Subcutaneous abdominal adipose tissue (tissue), 5 donors: Measurements from ENCODE around the gene MCRIP2.

ENCODE experiments used
- H3K27ac ChIP-seq: one replicate; pipeline ENCODE4 v1.7.0; 2013; ENCODE audit warnings: low read depth, mild to moderate bottlenecking, inconsistent platforms, low read length, moderate library complexity
- H3K27me3 ChIP-seq, 5 donors: one replicate each; pipeline ENCODE4 v1.7.0; 2013; ENCODE audit warnings: low read length in 5 of 5, inconsistent platforms in 1 of 5; ENCODE audit not compliant: control insufficient read depth in 5 of 5, insufficient read depth in 4 of 5
- H3K36me3 ChIP-seq, 5 donors: one replicate each; pipeline ENCODE4 v1.7.0; 2013; ENCODE audit warnings: low read length in 5 of 5; ENCODE audit not compliant: control insufficient read depth in 5 of 5, insufficient read depth in 5 of 5
- H3K4me1 ChIP-seq, 5 donors: one replicate each; pipeline ENCODE4 v1.7.0; 2013; ENCODE audit warnings: low read length in 5 of 5, mild to moderate bottlenecking in 3 of 5, moderate library complexity in 1 of 5; ENCODE audit not compliant: control insufficient read depth in 5 of 5, insufficient read depth in 5 of 5
- H3K4me3 ChIP-seq, 5 donors: one replicate each; pipeline ENCODE4 v1.7.0; 2013; ENCODE audit warnings: low read length in 5 of 5, low read depth in 1 of 5
- H3K9ac ChIP-seq, 5 donors: one replicate each; pipeline ENCODE4 v1.7.0; 2013; ENCODE audit warnings: low read length in 5 of 5, mild to moderate bottlenecking in 4 of 5, moderate library complexity in 3 of 5
- H3K9me3 ChIP-seq, 5 donors: one replicate each; pipeline ENCODE4 v1.7.0; 2013; ENCODE audit warnings: low read length in 5 of 5; ENCODE audit not compliant: control insufficient read depth in 5 of 5
- donor health status: healthy.
- donor health status: healthy.
- donor health status: healthy.
- donor health status: healthy.
- donor health status: healthy.

Gene MCRIP2

DNA sequence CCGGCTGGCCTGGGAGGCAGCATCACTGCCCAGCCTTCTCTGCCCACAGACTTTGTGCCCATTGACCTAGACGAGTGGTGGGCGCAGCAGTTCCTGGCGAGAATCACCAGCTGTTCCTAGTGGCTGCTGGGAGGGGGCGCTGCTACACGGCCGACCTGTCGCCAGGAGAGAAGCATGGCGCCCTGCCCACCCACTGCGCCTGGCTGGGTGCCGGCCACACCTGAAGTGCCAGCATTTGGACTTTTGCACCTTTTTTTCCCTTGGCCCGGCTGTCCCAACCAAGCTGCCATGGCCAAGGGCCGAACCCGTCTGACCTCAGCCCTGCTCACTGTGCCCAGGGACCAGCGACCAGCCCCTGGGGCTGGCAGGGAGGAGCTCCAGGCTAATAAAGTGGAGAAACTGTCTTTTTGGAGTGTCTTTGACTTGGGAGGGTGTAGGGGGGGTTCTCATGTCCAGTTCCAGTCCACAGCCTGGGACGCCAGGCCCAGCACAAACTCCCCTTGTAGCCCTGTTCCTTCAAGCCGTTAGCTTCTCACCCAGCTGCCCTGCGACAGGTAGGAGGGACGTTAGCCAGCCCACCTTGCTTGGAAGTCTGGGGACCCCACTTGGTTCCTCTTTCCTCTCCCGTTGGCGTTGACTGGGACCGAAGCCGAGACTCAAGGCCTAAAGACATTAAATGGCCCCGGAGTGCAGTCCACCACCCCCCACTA lies 6.6 kb downstream of the MCRIP2 start:
- peak overlapping the region; percentile 67 to 74 (median 69) for H3K4me3 ChIP-seq
- H3K9me3 ChIP-seq = no peaks in the 10 kb centered on the region
- peaks cover 0 to 54% (median 50%) of the 10 kb centered on the region in 5 donors for H3K4me1 ChIP-seq
- H3K27ac ChIP-seq = peak overlapping the region; percentile 64
- peak overlapping the region; percentile 62 to 81 (median 77) for H3K9ac ChIP-seq
- H3K27me3 ChIP-seq = no peaks in the 10 kb centered on the region
- peaks cover 0 to 5% (median 3%) of the 10 kb centered on the region in 5 donors for H3K36me3 ChIP-seq

GRCh38 chr16:648781-649589 lies 7.4 kb downstream of the MCRIP2 start, which contains the start of gene WDR90:
WDR90 (plus strand) TSS chr16:649365; CDS start chr16:649417, 52 bp downstream.
- H3K4me3 ChIP-seq = peak within 1 kb of the TSS; percentile 67 to 74 (median 69)
- peak within 1 kb of the TSS; percentile 62 to 81 (median 77) for H3K9ac ChIP-seq
- H3K27me3 ChIP-seq = no peaks in the 10 kb centered on the region
- peaks cover 0 to 52% (median 44%) of the 10 kb centered on the region in 5 donors for H3K4me1 ChIP-seq
- peak within 1 kb of the TSS; percentile 64 for H3K27ac ChIP-seq
- H3K9me3 ChIP-seq = no peaks in the 10 kb centered on the region
- H3K36me3 ChIP-seq = peaks cover 0 to 9% (median 8%) of the 10 kb centered on the region in 5 donors

GRCh38 chr16:649631-650030 lies 8.0 kb downstream of the MCRIP2 start:
- Histone ChIP-seq H3K27me3 (no peaks in the 10 kb centered on the region), H3K27ac (no peak overlapping the region), H3K36me3 (peaks cover 0 to 10% (median 9%) of the 10 kb centered on the region in 5 donors), H3K4me3 (peak overlapping the region in 4 of 5 donors; percentile 67 to 74 (median 70)), H3K4me1 (peaks cover 0 to 52% (median 44%) of the 10 kb centered on the region in 5 donors), H3K9me3 (no peaks in the 10 kb centered on the region), H3K9ac (peak overlapping the region in 4 of 5 donors; percentile 53 to 78 (median 69))

- Histone ChIP-seq H3K27me3 (no peaks in the 10 kb centered on the region), H3K9ac (no peak overlapping the region), H3K4me1 (peaks cover 0 to 38% (median 30%) of the 10 kb centered on the region in 5 donors), H3K9me3 (no peaks in the 10 kb centered on the region), H3K27ac (no peak overlapping the region), H3K36me3 (peaks cover 0 to 23% (median 17%) of the 10 kb centered on the region in 5 donors), H3K4me3 (no peak overlapping the region)
Measured at GRCh38 chr16:651844-652243, 10.2 kb downstream of the MCRIP2 start.

DNA sequence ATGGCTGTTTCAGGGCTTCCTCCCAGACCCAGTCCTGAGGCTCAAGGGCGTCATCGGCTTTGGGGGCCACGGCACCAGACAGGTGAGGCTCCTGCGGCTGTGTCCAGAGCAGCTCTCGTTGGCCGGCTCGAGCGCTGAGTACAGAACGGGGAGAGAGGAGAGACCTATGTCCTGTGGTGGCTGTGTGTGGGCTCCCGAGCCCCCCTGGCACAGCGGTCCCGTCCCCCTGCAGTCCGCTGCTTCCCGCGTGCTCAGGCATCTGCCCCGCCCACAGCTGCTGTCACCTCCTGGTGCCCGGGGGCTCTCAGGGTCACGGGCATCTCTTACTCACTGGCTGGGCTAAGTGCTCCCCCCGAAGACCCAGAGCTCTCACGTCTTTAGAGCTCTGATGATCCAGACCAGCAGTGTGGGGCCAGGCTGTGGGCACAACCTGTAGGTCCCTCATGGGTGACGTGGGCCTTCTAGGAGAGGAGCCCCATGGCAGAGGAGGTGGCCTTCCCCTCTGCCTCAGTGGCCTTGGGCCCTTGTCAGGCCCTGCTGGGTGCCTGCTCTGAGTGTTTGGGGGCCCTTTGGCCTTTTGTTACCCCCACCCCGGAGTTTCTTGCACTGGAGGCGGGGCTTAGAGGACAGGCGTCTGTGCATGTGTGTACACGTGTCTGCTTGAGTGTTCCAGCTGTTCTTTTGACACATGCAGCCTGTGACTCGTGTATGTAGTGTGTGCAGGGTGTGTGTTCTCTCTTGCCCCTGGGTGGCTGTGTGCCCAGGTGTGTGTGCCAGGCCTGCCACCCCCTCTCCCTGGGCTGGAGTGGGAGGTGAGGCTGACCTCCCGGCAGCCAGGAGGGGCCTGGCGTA lies 11.1 kb downstream of the MCRIP2 start:
- H3K9ac ChIP-seq = no peak overlapping the region
- H3K36me3 ChIP-seq = peaks cover 0 to 25% (median 17%) of the 10 kb centered on the region in 5 donors
- H3K9me3 ChIP-seq = no peaks in the 10 kb centered on the region
- no peak overlapping the region for H3K4me3 ChIP-seq
- H3K27ac ChIP-seq = no peak overlapping the region
- no peaks in the 10 kb centered on the region for H3K27me3 ChIP-seq
- peaks cover 0 to 30% (median 21%) of the 10 kb centered on the region in 5 donors for H3K4me1 ChIP-seq

DNA sequence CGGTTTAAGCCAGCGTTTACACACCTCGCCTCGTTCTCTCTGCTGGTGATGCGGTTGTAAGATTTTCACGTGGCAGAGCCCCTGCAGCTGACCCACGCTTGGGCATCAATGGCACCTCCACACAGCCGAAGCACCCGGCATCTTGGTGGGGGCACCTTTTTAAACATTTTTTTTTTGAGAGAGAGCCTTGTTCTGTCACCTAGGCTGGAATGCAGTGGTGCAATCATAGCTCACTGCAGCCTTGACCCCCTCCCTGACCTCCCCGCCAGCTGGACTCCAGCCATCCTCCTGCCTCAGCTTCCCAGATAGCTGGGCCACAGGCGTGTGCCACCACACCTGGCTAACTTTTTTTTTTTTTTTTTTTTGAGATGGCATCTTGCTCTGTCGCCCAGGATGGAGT lies 12.4 kb downstream of the MCRIP2 start:
- H3K27ac ChIP-seq = no peak overlapping the region
- no peak overlapping the region for H3K4me3 ChIP-seq
- H3K36me3 ChIP-seq = peaks cover 0 to 37% (median 22%) of the 10 kb centered on the region in 5 donors
- peaks cover 0 to 16% (median 8%) of the 10 kb centered on the region in 5 donors for H3K4me1 ChIP-seq
- no peaks in the 10 kb centered on the region for H3K9me3 ChIP-seq
- no peaks in the 10 kb centered on the region for H3K27me3 ChIP-seq
- H3K9ac ChIP-seq = no peak overlapping the region

GRCh38 chr16:657487-657886 lies 15.9 kb downstream of the MCRIP2 start:
- Histone ChIP-seq H3K4me1 (peaks cover 0 to 14% (median 12%) of the 10 kb centered on the region in 5 donors), H3K27me3 (no peaks in the 10 kb centered on the region), H3K9me3 (no peaks in the 10 kb centered on the region), H3K4me3 (no peak overlapping the region), H3K9ac (no peak overlapping the region), H3K36me3 (peaks cover 0 to 37% (median 22%) of the 10 kb centered on the region in 5 donors), H3K27ac (no peak overlapping the region)

GRCh38 chr16:658679-659571 lies 17.3 kb downstream of the MCRIP2 start:
- Histone ChIP-seq H3K4me3 (no peak overlapping the region), H3K36me3 (peaks cover 0 to 29% (median 13%) of the 10 kb centered on the region in 5 donors), H3K27ac (no peak overlapping the region), H3K9me3 (no peaks in the 10 kb centered on the region), H3K9ac (no peak overlapping the region), H3K27me3 (no peaks in the 10 kb centered on the region), H3K4me1 (peaks cover 0 to 14% (median 12%) of the 10 kb centered on the region in 5 donors)

GRCh38 chr16:659618-660017 lies 18.0 kb downstream of the MCRIP2 start:
- no peak overlapping the region for H3K9ac ChIP-seq
- peaks cover 0 to 14% (median 12%) of the 10 kb centered on the region in 5 donors for H3K4me1 ChIP-seq
- no peak overlapping the region for H3K27ac ChIP-seq
- H3K27me3 ChIP-seq = no peaks in the 10 kb centered on the region
- no peak overlapping the region for H3K4me3 ChIP-seq
- H3K36me3 ChIP-seq = peaks cover 0 to 27% (median 13%) of the 10 kb centered on the region in 5 donors
- no peaks in the 10 kb centered on the region for H3K9me3 ChIP-seq
